Duodenal mucosa (tissue), 2 donors: ENCODE measurements around the gene RORB.

Source experiments
- H3K27ac ChIP-seq: one replicate; pipeline ENCODE4 v1.7.0; 2013; ENCODE audit warnings: low read depth, low read length
- H3K27me3 ChIP-seq, 2 donors: one replicate each; pipeline ENCODE4 v1.7.0; 2013; ENCODE audit warnings: low read length in 2 of 2, control low read depth in 1 of 2; ENCODE audit not compliant: insufficient read depth in 2 of 2, control insufficient read depth in 1 of 2
- H3K36me3 ChIP-seq, 2 donors: one replicate each; pipeline ENCODE4 v1.7.0; 2013; ENCODE audit warnings: low read length in 2 of 2, control low read depth in 1 of 2; ENCODE audit not compliant: insufficient read depth in 2 of 2, control insufficient read depth in 1 of 2
- H3K4me1 ChIP-seq, 2 donors: one replicate each; pipeline ENCODE4 v1.7.0; 2013; ENCODE audit warnings: low read length in 2 of 2, control low read depth in 1 of 2; ENCODE audit not compliant: insufficient read depth in 2 of 2, control insufficient read depth in 1 of 2
- H3K4me3 ChIP-seq, 2 donors: one replicate each; pipeline ENCODE4 v1.7.0; 2013; ENCODE audit warnings: low read length in 2 of 2, low read depth in 1 of 2
- H3K9ac ChIP-seq, 2 donors: one replicate each; pipeline ENCODE4 v1.7.0; 2013; ENCODE audit warnings: low read length in 2 of 2, low read depth in 1 of 2
- H3K9me3 ChIP-seq, 2 donors: one replicate each; pipeline ENCODE4 v1.7.0; 2013; ENCODE audit warnings: low read length in 2 of 2, control low read depth in 1 of 2; ENCODE audit not compliant: control insufficient read depth in 1 of 2

The RORB gene

GRCh38 chr9:74728176-74728575 is 231.0 kb downstream of the RORB start:
- H3K4me3 ChIP-seq: no peak overlapping the region
- H3K4me1 ChIP-seq: no peaks in the 10 kb centered on the region
- H3K36me3 ChIP-seq: no peaks in the 10 kb centered on the region
- no peak overlapping the region for H3K9ac ChIP-seq
- H3K9me3 ChIP-seq: no peaks in the 10 kb centered on the region
- no peaks in the 10 kb centered on the region for H3K27me3 ChIP-seq
- H3K27ac ChIP-seq: no peak overlapping the region

- no peaks in the 10 kb centered on the region for H3K9me3 ChIP-seq
- H3K27me3 ChIP-seq: no peaks in the 10 kb centered on the region
- no peak overlapping the region for H3K27ac ChIP-seq
- H3K36me3 ChIP-seq: no peaks in the 10 kb centered on the region
- H3K4me3 ChIP-seq: no peak overlapping the region
- H3K9ac ChIP-seq: no peak overlapping the region
- no peaks in the 10 kb centered on the region for H3K4me1 ChIP-seq
These were observed 232.1 kb downstream of the RORB start for GRCh38 chr9:74729136-74729695.

GRCh38 chr9:74735761-74736160 is 238.6 kb downstream of the RORB start:
- Histone ChIP-seq H3K4me1 (no peaks in the 10 kb centered on the region), H3K27ac (no peak overlapping the region), H3K9ac (no peak overlapping the region), H3K27me3 (no peaks in the 10 kb centered on the region), H3K9me3 (no peaks in the 10 kb centered on the region), H3K36me3 (peaks cover 0 to 5% of the 10 kb centered on the region in 2 donors), H3K4me3 (no peak overlapping the region)

- H3K4me3 ChIP-seq: no peak overlapping the region
- no peaks in the 10 kb centered on the region for H3K27me3 ChIP-seq
- peaks cover 0 to 5% of the 10 kb centered on the region in 2 donors for H3K36me3 ChIP-seq
- H3K27ac ChIP-seq: no peak overlapping the region
- no peaks in the 10 kb centered on the region for H3K9me3 ChIP-seq
- no peak overlapping the region for H3K9ac ChIP-seq
- no peaks in the 10 kb centered on the region for H3K4me1 ChIP-seq
These were observed 239.5 kb downstream of the RORB start for GRCh38 chr9:74736646-74737045.

GRCh38 chr9:74742191-74742790 is 245.2 kb downstream of the RORB start:
- Histone ChIP-seq H3K9ac (no peak overlapping the region), H3K27ac (no peak overlapping the region), H3K36me3 (peaks cover 0 to 5% of the 10 kb centered on the region in 2 donors), H3K4me1 (no peaks in the 10 kb centered on the region), H3K27me3 (no peaks in the 10 kb centered on the region), H3K4me3 (no peak overlapping the region), H3K9me3 (no peaks in the 10 kb centered on the region)
